ENCODE data around the gene DNAJB8.

The DNAJB8 gene

DNA sequence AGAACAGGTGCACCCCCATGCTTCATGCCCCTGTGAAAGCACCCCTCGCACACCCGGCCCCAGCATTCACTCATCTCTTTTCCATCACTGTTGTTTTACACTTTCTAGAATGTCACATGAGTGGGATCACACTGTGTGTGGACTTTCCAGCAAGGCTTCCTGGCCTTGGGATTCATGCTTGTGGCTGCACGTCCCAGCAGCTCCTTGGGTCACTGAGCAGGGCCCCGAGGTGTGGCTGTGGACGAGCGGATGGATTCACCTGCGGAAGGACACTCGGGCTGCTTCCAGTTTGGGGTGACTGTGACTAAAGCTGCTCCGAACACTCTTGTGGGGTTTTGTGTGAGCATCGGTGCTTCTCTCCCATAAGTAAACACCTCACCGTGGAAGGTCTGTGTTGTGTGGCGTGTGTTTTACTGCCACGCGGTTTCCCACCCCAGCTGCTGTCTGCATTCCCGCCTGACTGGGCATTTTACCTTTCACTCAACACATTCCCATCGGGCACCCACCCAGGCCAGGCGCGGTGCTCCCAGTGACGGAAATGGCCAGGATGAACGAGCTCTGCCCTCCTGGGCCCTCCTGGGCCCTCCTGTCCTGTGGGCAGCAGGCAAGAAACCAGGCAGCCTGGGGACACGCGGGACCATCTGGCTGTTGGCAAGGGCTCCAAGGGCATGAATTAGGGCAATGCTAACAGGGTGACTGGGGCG is 41.4 kb downstream of the DNAJB8 start:
- DNase-seq = no peak

DNA sequence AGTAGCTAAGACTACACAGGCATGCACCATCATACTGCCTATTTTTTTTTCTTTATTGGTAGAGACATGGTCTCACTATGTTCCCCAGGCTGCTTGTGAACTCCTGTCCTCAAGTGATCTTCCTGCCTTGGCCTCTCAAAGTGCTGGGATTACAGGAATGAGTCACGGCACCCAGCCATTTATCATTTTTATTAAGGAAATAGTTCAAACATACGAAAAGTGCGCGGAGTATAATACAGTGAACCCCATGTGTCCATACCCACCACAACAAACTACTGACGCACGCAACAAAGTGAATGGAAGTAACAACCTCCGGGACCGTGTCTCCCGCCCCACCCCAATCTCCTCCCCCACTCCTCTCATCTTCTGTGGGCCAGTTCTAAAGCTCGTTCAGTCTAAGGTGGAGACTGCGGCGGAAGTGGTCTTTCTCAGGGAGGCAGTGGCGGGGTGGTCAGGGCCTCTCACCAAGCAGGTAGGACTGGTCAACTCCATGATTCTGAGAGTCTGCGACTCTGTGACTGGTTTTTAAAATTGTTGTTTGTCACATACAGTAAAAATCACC is 42.1 kb downstream of the DNAJB8 start:
- no peak for DNase-seq

DNA sequence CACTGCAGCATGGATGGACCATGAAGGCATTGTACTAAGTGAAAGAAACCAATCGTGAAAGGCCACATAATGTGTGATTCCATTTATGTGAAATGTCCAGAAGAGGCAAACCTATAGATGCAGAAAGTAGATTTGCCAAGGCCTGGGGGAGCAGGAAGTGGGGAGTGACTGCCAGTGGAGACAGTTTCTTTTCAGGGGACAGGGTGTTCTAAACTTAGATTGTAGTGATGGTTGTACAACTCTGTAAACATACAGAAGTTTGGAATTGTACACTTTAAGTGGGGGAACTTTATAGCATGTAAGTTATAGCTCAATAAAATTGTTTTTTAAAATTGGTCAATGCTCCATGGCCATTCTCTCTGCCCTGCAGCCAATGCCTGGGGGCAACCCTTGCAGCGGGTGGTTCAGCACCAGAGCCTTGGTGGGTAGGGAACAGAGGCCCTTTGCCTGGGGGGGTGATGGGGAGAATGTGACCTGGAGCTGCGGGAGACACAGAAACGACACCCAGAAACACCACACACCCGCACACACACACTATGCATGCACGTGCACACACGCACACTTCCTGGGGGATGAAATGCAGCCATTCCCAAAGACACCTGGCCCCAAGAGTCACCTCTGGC is 43.1 kb downstream of the DNAJB8 start:
- DNase-seq = no peak

DNA sequence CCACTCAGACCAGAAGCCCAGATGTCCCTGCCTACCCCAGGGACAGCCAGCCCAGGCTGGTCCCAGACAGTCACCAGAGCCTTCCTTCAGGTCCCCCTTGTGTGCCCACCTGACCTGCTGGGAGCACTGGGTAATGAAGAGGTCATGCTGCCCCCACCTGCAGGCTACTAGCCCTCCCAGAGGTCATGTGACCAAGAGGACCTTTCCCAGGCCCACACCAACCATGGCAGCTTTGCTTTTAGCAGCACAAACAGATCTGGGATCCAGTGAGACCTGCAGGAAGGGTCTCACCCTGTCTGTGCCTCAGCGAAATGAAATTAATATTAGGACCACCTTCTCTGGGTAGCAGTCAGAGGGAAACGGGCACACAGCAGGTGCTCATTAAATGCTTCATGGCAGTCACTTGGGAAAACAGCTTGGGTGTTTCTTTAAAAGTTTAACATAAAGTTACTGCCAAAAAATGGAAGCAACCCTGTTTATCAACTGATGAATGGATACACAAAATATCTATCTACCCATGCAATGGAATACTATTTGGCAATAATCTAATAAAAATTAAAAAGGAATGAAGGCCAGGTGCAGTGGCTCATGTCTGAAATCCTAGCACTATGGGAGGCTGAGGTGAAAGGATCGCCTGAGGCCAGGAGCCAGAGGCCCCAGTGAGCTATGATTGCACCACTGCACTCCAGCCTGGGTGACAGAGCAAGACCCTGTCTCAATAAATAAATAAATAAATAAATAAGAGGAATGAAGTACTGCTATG is 43.7 kb downstream of the DNAJB8 start:
- no peak for DNase-seq

DNA sequence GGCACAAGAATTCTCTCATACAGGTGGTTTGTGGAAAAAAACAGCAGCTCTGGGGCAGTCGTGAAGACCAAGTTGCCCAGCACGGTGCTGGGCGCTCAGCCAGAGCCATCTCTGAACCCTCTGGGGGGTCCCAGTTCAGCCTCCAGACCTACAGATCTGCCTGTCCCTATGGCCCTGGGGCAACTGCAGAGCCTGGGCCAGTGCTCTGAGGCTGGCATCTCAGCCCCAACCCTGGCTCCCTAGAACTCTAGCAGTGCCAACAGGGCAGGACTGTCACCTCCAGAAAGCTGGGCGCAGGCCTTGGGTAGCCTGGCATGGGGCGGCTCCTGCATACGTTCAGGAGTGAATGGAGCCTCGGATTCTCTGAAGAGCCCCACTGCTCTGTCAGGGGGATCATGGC is 44.7 kb downstream of the DNAJB8 start:
- no peak for DNase-seq

DNA sequence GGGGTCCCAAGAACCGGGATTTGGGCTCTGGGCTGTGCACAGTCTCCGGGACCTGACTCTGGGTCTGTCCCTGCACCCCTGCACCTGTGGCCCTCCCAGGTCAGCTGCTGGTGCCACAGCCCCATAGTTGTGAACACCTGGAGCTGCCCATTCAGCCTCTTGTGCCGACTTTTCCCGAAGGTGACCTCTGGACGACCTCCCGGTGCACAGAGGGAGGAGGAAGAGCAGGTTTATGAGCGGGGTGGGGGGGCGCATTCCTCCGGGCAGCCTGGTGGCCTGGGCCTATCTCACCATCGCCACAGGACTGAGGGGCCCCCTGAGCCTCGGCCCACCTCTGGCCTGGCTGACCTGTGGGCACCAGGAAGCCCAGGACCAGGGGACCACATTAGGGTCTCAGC is 45.3 kb downstream of the DNAJB8 start:
- no peak for DNase-seq

DNA sequence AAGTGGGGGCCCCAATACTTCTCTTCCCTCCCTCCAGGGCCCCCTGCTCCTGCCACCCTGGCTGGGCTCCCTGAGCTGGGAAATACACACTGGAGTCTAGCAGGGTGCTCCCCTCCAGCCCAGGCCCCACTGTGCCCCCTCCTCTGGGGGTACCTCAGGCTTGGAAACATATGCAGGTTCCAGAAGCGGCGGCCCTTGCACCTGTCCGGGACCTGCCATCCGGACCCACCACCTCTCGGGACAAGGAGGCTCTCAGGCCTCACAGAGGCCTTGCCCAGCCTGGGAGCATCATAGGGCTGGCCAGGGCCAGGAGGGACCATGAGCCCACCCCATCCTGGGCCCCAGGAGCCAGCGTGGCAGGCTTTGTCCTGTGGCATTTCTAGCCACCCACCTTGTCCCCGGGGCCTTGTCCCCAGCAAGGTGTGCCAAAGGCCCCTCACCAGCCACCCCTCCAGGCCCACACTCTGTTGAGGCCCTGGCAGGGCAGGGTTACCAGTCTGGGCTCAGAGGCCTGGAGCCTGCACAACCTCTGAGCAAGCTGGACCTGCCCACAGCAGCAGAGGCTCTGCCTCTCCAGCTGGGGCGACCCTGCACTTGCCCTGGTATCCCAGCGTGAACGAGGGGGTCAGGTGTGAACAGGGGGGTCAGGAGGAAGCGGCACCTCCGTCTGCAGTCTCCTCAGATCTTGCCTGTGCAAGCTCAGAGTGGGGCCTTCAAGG is 45.8 kb downstream of the DNAJB8 start:
- no peak for DNase-seq

DNA sequence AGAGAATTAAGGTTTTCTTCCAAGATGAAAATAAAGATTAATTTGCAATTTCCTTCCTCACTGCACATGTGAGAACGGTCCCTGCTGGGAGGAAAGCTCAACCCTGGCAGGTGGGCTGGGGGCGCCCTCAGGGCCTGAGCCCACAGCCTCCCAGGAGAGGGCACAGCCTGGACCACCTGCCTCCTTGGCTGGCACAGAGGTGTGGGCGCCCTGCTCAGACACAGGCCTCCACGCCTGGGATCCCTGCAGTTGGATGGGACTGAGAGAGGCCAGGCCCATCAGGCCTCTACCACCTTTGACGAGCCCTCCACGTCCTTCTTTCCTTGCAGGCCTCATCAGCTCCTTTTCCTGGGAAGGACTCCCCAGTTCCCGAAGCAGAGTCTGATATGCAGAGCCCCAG is 46.4 kb downstream of the DNAJB8 start:
- DNase-seq = no peak

DNA sequence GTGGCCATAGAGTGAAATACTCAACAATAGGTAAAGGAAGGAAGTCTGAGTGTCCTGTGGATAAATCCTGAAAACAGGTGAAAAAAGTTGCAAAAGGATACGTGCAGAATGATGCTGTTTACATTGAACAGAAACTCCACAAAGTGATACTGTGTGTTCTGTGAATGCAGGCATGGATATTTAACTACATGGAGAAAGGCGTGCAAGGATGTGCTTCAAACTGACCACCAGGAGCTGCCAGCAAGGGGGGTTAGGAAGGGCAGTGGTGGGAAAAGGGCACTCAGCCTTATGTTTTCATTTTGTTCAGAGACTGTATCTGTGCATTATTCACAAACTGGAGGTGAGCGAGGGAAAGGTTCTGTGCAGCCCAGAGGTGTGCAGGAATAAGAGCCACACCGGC is 47.4 kb downstream of the DNAJB8 start:
- no peak for DNase-seq

DNA sequence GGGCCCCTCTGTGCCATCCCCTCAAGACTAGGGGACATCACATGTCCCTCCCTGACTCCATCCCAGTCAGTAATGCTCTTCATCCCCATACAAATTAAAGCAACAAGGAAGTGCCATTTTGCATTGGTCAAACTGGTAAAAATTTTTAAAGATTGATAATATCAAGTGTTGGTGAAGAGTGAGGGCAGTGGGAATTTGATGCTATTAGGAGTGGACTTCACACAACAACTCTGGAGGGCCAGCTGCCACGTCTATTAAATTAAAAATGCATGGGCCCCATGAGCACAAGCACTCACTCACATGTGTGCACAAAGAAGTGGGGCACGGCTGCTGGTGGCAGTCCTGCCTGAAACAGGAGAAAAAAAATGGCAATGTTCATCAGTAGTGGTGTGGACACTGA is 47.8 kb downstream of the DNAJB8 start:
- no peak for DNase-seq

DNA sequence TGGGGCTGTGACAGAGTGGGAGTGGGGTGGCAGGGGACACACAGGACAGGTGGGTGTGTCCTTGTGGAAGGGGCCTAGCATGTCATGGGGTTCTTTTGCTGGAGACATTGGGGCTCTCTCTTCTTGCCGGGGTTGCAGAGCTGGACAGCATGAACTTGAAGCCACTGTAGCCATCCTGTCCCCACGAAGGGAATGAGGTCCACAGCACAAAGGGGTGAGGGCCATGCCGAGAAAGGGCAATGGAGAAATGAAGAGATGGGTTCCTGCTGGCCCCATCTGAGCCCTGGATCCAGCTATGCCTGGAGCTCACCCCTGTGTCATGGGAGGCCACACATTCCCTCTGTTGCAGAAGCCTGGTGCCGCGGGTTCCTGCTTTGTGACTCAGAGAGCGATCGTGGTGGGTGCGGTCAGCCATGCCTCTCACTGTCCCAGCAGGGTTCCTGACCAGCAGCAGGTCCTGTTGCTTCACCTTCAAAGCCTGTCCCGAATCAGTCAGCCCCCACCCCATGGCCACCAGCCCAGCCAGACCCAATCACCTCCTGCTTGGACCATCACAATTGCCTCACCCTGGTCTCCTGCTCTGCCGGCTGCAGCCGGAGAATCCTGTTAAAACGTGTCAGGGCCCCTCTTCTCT is 50.0 kb downstream of the DNAJB8 start:
- no peak for DNase-seq

DNA sequence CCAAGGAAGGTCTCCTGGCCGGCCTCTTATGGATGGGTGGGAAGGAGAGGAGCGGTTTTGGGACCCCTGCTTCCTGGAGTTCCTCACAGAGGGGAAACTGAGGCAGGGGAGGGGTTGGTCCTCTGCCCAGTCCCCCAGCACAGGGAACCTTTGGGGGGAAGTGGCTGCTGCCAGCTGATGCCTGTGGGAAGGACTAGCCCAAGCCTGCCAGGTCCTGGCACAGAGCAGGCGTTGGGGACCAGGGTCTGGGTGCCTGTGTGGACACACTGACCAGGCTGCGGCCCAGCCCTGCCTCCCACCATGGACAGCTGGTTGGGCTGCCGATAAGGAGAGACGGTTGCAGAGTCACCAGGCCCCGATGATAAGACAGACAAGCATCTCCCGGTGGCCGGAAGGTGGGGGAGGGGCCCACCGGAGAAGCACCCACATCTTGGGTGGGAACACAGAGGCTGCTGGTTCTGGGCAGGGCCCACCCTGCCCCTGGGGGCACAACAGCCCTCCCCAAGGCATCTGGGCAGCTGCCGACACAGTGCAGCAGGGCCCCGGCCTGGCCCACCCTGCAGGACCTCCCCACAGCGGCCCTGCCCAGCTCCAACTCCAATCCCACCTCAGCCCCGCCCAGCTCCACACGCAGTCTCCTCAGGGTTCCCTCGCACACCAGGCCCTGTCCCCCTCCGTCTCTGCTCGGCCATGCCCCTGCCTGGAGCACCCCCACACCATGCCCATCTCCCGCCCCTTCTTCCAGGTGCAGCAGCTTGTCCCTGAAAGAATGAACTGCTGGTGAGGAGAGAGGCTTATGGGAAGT is 50.7 kb downstream of the DNAJB8 start:
- no peak for DNase-seq

DNA sequence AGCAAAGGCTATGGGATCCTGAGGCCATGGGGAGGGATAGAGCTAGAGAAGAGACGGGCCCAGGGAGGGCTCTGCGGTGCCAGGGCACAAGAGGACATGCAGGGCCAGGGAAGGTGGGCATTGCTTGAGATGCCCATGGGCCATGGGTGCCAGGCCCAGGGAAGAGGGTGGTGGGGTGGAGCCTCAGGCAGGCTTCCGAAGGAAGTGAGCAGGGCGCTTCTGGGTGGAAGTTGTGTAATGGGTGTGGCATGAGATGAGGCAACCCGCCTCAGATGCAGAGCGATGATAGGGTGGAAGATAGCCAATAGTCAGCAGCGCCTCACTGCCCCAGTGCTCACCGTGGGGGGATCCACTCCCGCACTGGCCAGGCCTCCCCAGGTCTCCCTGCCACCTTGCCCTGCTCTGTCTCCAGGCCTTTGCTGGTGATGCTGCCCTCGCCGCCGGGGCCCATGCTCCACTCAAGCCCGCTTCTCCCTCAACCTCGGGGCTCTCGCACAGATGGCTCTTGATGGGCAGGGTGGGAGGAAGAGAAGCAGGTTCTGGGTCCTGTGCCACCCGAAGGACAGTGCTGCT is 51.4 kb downstream of the DNAJB8 start:
- DNase-seq = no peak

DNA sequence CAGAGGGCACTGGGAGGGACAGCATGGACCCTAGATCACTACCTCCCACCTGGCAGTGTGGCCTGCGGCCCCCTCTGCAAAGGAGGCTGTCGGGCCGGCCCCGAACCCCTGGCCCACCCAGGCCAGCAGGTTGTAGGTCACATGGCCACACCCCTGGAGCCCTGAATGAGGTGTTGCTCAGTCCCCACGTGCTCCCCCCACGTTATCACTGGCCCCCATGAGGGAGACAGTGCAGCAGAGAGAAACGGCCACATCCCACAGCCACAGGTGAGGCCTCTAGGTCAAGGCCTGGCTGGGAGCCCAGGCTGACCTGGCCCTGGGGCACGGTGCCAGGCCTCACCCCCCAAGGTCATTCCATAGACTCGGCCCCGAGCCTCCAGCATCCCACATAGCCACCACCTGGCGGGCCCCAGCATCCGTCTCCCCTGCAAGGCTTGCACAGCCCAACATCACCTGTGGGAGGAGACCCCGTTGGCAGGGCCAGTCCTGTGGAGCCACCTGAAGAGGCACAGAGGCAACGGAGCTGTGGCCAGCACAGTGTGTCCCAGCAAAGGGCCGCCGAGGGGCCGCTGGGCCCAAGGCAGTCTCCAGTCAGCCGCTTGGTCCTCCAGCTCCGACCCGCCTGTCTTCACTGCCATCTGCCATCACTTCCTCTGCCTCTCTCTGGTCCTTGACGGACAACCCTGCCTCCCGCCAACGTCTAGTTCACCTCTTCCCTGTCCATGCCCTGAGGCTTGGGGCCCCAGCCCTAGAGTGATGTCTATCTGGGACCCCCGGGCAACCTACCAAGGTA is 53.1 kb downstream of the DNAJB8 start:
- no peak for DNase-seq

DNA sequence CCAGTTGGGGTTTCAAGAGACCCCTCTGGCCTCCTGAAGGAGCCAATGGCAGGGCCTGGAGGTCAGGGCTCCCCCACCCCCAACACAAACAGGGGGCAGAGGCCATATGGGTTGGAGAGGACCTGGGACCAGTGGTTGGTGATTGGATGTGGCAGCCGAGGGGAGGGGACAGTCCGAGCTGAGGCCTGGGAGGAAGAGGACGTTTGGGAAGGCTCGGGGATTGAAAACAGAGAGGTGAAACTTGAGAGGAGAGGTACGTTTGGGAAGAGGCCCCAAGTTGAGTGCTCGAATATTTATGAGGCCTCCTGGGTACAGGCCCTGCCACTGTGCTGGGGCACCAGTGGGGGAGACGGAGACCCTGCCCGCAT is 53.7 kb downstream of the DNAJB8 start:
- no peak for DNase-seq
